Measurements from ENCODE around the gene BEND5.

The BEND5 gene

GRCh38 chr1:48776393-48777218, at the start of gene BEND5:
Gene BEND5, minus strand, starts transcription at chr1:48776891. Its CDS starts 60 bp downstream, at chr1:48776831.
- peak; percentile 83 for DNase-seq (ENCODE audit: low read depth, low spot score)

- peak; percentile 23 for DNase-seq (ENCODE audit: low read depth, low spot score)
These were observed 46.5 kb upstream of the BEND5 start for GRCh38 chr1:48823168-48823567.

- no peak for DNase-seq (ENCODE audit: low read depth, low spot score)
These were observed 43.8 kb upstream of the BEND5 start for GRCh38 chr1:48820491-48820890.

GRCh38 chr1:48817505-48818114, 40.9 kb upstream of the BEND5 start:
- DNase-seq (ENCODE audit: low read depth, low spot score), result peak; percentile 81

GRCh38 chr1:48810740-48811139, 34.0 kb upstream of the BEND5 start:
- no peak for DNase-seq (ENCODE audit: low read depth, low spot score)

GRCh38 chr1:48808496-48808895, 31.8 kb upstream of the BEND5 start:
- DNase-seq (ENCODE audit: low read depth, low spot score), result no peak

GRCh38 chr1:48807554-48808260, 31.0 kb upstream of the BEND5 start:
- peak; percentile 11 for DNase-seq (ENCODE audit: low read depth, low spot score)

- DNase-seq (ENCODE audit: low read depth, low spot score), result no peak
These were observed 26.8 kb upstream of the BEND5 start for GRCh38 chr1:48803474-48803873.

GRCh38 chr1:48794816-48795215, 18.1 kb upstream of the BEND5 start:
- no peak for DNase-seq (ENCODE audit: low read depth, low spot score)

GRCh38 chr1:48793863-48794262, 17.2 kb upstream of the BEND5 start:
- no peak for DNase-seq (ENCODE audit: low read depth, low spot score)

- no peak for DNase-seq (ENCODE audit: low read depth, low spot score)
These were observed 16.3 kb upstream of the BEND5 start for GRCh38 chr1:48792961-48793360.

GRCh38 chr1:48790397-48790796, 13.7 kb upstream of the BEND5 start:
- DNase-seq (ENCODE audit: low read depth, low spot score), result no peak

GRCh38 chr1:48789903-48790302, 13.2 kb upstream of the BEND5 start:
- DNase-seq (ENCODE audit: low read depth, low spot score), result no peak

- DNase-seq (ENCODE audit: low read depth, low spot score), result no peak
These were observed 9.2 kb upstream of the BEND5 start for GRCh38 chr1:48785869-48786268.

- no peak for DNase-seq (ENCODE audit: low read depth, low spot score)
These were observed 7.6 kb upstream of the BEND5 start for GRCh38 chr1:48784301-48784700.

- peak; percentile 53 for DNase-seq (ENCODE audit: low read depth, low spot score)
These were observed 666 bp upstream of the BEND5 start for GRCh38 chr1:48777219-48777895.

GRCh38 chr1:48775831-48776392, 779 bp downstream of the BEND5 start:
- peak; percentile 16 for DNase-seq (ENCODE audit: low read depth, low spot score)

- no peak for DNase-seq (ENCODE audit: low read depth, low spot score)
These were observed 3.6 kb downstream of the BEND5 start for GRCh38 chr1:48773133-48773532.

- no peak for DNase-seq (ENCODE audit: low read depth, low spot score)
These were observed 4.5 kb downstream of the BEND5 start for GRCh38 chr1:48772211-48772610.

- DNase-seq (ENCODE audit: low read depth, low spot score), result peak; percentile 17
These were observed 5.1 kb downstream of the BEND5 start for GRCh38 chr1:48771561-48771960.

- DNase-seq (ENCODE audit: low read depth, low spot score), result no peak
These were observed 8.6 kb downstream of the BEND5 start for GRCh38 chr1:48767975-48768510.

All from astrocyte of the hippocampus (primary cell).